HG03108 (cell line): ENCODE data around the gene LFNG.

Experiments used
- ATAC-seq: cut with Tn5 transposase; IDR thresholded peaks from one replicate; pipeline ENCODE4 v1.9.1; 2021; ENCODE audit warnings: moderate library complexity; ENCODE audit not compliant: unreplicated experiment

LFNG gene

GRCh38 chr7:2501947-2502646, 17.5 kb upstream of the LFNG start:
- ATAC-seq = no peak

GRCh38 chr7:2502647-2502966, 17.0 kb upstream of the LFNG start:
- ATAC-seq = no peak

- no peak for ATAC-seq
Observed at GRCh38 chr7:2503056-2503941, 16.3 kb upstream of the LFNG start.

GRCh38 chr7:2504128-2504888, 15.3 kb upstream of the LFNG start:
- no peak for ATAC-seq

- no peak for ATAC-seq
Observed at GRCh38 chr7:2504889-2505375, 14.6 kb upstream of the LFNG start.

- ATAC-seq = no peak
Observed at GRCh38 chr7:2505401-2505800, 14.2 kb upstream of the LFNG start.

- ATAC-seq = no peak
Observed at GRCh38 chr7:2507208-2507916, 12.2 kb upstream of the LFNG start.

GRCh38 chr7:2507917-2508306, 11.7 kb upstream of the LFNG start:
- no peak for ATAC-seq

GRCh38 chr7:2508327-2509215, 11.0 kb upstream of the LFNG start:
- ATAC-seq = peak; percentile 45

- ATAC-seq = no peak
Observed at GRCh38 chr7:2509298-2509906, 10.2 kb upstream of the LFNG start.

GRCh38 chr7:2510130-2510776, 9.3 kb upstream of the LFNG start:
- no peak for ATAC-seq

- peak; percentile 36 for ATAC-seq
Observed at GRCh38 chr7:2510909-2511768, 8.4 kb upstream of the LFNG start.

GRCh38 chr7:2511769-2512168, 7.8 kb upstream of the LFNG start:
- no peak for ATAC-seq

- ATAC-seq = no peak
Observed at GRCh38 chr7:2512179-2512661, 7.4 kb upstream of the LFNG start.

GRCh38 chr7:2512713-2513112, 6.9 kb upstream of the LFNG start:
- no peak for ATAC-seq

GRCh38 chr7:2513702-2514101, 5.9 kb upstream of the LFNG start:
- no peak for ATAC-seq

GRCh38 chr7:2514473-2515423, 4.8 kb upstream of the LFNG start:
- no peak for ATAC-seq
